ENCODE measurements around the gene KIRREL3. TPM values are rescaled to one million over a fixed set of nuclear protein-coding genes. Genes with fewer than 3 reads are reported as not detected.

The KIRREL3 gene
- total RNA-seq, 1 donor from 2014 or later = 0.13 TPM

DNA sequence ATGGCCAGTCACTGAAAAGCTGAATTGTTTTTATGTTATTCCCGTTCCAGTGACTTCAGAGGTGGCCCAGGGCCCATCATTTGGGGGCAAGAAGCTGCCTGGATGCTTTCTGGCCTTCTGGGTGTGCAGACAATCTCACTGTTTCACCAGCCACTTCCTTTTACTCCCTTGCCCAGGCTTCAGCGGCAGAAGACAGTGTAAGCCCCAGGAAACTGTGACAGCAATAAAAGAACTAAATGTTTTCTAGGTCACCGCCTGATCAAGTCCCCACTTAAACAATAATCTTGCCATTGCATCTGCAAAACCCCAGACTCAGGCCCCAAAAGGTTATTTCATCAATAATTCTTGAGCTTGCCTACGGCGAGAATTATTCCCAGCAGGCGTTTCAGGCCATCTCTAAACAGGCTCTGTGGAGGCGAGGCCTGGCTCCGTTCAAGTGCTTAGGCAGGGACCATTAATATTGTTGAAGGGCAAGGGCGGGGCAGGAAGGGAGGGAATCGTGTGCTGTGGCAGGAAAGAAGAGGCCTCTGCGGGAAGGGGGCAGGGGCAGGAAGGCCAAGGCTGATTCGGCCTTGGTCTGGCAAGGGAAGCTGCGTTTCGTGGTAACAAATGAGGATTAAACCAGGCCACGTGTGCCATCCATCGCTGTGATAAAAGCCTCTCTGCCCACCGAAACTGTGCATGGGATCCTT lies 252.3 kb downstream of the KIRREL3 start:
- ATAC-seq (peak; percentile 33), DNase-seq (ENCODE audit: low spot score) (no peak)

DNA sequence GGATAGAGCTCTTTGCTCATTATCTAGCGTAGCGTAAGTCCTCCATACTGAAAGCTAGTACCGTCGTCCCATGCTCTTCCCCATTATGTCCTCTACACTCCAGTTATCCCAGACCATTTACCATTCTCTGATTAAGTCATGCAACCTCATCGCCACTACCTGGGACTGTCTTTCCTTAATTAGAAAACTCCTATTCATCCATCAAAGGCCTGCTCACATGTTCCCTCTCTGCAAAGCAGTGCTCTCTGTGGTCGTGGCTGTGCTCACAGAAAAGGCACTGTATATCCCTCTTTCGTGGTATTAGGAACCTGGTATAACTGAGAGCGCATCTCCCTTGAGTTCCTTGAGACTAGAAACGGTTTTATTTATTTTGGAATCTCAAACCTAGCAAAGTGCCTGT lies 253.3 kb downstream of the KIRREL3 start:
- ATAC-seq = no peak
- DNase-seq (ENCODE audit: low spot score) = no peak

DNA sequence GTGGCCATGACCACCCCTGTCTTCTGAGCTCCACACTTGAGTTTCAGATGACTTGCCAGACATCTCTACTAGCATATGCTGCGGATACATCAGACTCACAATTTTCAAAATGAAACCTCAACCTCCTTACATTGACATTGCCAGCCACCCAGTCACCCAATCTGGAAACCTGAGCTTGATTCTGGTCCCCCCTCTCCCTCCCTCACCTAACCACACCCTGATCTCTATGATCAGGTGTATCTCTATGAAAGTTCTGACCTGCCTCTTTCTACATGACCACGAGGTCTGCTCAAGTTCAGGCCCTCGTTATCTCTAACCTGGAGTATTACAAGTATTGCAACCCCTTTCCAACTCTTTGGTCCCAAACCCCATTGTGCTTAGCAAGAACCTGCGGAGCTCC lies 254.1 kb downstream of the KIRREL3 start:
- DNase-seq (ENCODE audit: low spot score) (no peak), ATAC-seq (no peak)

DNA sequence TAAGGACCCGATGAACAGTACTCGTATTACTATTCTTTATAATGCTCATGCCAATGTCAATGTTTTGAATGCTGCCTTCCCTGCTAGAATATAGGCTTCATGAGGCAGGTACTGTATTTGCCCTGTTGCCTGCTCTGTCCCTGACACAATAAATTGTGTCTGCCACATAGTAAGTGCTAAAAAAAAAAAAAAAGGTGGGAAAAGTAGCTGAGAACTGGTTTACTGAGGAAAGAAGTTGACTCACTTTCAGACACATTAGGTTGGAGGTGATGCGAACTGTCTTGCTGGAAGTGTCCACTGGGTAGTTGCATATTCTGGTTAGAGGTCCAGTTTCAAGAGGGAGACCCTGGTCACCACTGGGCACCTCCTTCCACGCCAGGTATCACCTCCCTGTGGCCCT lies 255.9 kb downstream of the KIRREL3 start:
- DNase-seq (ENCODE audit: low spot score) (no peak), ATAC-seq (no peak)

DNA sequence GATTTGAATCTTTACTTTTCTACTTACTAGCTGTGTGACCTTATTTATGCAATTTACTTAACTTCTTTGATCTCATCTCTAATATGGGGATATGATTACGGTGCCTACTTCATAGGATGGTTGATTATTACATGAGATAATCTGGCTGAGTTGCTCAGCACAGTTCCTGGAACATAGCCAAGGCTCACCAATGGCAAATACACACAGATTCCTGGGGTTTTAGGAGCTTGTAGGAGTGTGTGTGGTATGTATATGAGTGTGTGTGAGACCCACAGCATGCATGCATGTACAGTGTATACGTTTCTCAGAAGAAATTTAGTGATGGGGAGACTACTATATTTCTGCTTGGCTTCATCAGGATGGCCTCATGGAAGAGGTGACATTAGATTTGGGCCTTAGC lies 256.9 kb downstream of the KIRREL3 start:
- no peak for DNase-seq (ENCODE audit: low spot score)
- no peak for ATAC-seq

DNA sequence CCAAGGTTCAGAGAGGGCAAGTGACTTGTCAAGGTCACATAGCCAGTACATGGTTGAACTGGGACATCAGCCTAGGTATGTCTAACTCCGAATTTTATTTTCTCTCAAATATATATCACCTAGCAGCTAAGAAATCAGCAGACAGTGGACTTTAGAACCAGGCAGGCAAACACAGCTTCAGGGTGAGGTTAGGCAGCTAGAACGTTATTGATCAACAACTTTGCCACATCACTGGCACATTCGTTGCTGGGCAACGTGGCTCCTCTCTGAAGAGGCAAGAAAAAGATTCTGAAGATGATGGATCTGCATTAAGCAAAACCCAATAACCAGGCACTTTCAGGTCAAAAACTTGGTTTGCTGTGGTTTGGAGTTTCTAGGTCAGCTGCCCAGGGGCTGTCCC lies 258.0 kb downstream of the KIRREL3 start:
- ATAC-seq (peak; percentile 95), DNase-seq (ENCODE audit: low spot score) (peak; percentile 54)

DNA sequence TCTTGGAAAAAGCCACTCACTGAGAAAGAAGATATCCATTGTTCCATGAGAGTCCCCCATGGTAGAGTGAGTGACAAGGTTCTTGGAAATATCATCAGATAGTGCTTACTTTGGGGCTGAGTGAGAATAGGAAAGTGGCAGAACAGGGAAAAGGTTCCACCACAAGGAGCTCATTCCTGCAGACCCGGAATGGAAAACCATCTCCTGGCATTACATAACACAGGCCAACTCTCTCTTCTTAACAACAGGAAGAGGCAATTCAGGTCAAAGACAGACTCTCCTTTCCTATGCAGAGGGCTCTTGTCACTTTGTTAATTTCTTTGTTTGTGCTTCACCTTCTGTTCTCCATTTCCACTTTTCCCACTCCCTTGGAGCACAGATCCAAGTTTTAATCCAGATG lies 259.7 kb downstream of the KIRREL3 start:
- DNase-seq (ENCODE audit: low spot score) = no peak
- ATAC-seq = no peak

DNA sequence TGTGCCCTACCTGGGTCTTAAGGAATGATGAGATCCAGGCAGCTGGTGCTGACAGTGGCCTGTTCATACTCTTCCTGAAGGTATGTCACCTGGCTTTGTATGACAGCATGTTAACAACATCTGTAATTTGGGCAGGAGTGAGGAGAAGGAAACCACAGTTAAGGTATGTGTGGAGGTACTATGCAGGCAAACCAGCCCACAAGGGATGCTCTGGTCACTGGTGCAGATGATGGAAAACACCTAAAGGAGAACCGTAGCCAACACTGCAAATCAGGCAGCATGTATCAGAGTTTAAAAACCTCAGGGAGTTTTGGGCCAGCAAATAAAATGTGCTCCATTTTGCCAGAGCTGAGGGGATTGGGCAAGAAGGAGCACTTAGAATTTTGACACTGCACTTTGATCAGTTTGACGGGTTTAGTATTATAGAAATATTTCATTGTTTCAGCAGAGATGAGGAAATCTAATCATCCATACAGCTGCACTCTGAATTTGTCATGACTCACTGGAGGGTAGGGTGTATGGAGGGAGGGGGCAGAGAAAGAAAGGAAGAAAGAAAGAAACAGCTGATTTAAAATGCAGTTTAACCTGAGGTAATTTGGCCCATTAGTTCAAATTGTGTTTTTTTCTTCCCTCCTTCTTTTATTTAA lies 260.9 kb downstream of the KIRREL3 start:
- ATAC-seq (no peak), DNase-seq (ENCODE audit: low spot score) (no peak)

DNA sequence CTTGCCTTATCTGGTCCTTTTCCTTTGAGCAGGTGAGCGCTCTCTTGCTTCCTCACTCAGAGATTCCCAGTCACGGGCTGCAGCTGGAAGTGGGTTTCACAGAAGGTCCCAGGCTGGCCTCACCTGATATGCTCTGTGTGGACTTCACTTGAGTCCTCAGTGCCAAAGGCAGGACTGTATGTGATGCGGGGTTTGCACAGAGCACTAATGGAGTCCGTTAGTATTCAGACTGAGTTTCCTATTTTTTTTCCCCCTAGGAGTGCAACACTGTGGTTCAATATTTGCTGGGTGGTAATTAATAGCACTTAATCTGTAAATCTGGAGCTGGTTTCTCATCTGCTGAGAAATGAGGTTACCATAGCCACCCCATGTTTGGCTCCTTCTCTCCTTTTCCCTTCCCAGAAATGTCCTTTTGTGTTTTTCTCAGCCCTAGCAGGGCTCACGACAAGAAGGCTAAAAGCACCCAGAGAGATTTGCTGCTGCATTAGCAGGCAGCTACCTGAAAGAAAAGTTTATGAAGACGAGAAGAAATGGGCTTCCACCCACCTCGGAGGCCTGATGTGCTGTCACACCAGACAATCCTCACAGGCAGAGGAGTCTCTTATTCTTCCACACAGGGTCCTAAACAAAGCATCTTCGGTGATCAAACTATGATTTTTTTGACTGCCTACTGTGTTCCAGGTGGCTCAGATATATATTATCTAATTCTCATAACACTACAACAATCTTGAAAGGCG lies 262.1 kb downstream of the KIRREL3 start:
- DNase-seq (ENCODE audit: low spot score) (no peak), ATAC-seq (no peak)

DNA sequence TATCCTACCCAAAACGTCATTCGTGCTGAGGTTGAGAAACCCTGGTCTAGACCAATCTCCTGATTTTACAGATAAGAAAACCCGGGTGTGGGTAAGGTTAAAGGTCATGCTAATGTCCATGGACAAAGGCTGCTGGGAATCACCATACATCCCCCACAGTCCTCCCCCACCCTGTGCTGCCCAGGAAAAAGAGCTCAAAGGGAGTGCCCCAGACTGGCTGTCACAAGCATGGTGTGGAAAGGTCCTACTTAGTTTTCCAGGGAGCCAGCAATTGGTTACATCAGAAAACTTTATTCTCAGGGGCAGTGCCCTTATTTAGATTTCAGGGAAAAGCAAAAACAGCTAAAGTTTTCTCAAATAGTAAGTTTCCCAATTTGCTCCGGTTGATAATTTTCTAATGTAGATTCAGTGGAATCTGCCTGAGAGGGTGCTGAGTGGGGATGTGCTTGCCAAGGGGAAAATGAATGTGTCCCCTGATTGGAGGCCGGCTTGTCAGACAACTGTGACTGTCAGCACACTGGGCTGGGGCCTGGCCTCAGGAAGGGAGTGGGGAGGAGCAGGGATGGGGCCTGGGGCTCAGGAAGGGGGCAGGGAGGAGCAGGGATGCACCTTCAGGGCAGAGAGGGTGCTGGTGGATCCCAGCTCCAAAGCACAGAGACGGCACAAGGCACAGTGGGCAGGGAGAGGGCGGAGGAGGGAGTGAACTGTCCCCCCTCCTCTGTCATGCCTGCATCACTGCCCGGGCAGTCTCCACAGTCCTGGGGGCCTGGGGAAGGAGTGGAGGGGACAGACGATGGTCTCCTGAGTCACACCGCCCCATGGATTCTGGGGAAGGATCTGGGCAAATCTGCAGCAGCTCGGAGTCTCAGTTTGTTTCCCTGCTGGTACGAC lies 263.6 kb downstream of the KIRREL3 start:
- no peak for ATAC-seq
- DNase-seq (ENCODE audit: low spot score) = no peak

DNA sequence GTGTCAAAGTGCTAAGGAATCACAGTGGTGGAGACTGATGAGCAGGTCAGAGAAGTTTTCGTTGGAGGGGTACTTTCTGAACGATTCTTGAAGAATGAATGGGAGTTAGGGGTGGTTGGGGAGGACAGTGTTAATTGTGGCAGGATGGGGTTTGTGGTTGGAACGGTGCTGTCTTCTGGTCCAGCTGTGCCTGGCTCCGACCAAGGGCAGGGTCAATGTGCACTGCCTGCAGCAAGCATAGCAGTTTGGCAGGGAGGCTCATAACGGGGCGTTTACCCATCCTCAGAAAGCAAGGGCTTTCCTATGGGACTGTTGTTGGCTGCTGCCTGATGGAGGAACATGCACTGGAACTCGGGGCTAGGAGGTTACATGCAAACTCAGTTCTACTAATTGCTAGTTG lies 265.8 kb downstream of the KIRREL3 start:
- no peak for ATAC-seq
- no peak for DNase-seq (ENCODE audit: low spot score)

DNA sequence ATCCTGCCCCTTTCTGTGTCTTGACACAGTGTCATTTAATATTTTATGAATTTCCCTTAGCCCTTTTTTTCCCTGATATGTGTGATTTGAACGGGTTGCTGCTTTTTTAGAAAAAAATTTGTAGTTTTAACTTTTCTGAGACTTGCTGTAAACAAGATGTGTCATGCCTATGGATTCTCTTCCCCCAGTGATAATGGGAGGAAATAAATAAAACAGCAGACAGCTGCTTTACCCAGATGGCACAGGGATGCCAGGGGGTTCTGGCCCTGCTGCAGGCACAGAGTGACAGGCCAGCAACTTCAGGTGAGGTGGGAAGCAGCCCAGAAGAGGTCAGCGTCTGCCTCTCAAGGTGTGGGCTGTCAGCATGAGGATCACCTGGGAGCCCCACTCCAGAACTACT lies 266.9 kb downstream of the KIRREL3 start:
- no peak for ATAC-seq
- DNase-seq (ENCODE audit: low spot score) = no peak

DNA sequence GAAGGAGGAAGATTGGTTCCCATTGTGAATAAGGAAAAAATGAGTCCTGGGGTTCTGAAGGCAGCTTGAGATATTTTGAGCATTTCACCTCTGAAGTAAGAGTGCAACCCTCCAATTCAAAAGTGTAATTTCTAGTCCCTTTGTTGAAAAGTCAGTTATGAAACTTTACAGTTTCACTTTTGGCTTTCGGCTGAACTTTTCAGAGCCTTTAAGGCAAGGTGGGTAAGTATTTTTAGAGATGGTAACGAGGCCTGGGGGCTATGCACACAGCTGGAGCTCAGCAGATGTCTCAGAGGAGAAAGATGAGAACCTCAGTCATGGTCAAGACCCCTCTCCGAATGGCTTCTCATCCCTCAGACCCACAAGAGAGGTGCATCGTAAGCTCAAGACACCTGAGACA lies 267.6 kb downstream of the KIRREL3 start:
- ATAC-seq (no peak), DNase-seq (ENCODE audit: low spot score) (no peak)

DNA sequence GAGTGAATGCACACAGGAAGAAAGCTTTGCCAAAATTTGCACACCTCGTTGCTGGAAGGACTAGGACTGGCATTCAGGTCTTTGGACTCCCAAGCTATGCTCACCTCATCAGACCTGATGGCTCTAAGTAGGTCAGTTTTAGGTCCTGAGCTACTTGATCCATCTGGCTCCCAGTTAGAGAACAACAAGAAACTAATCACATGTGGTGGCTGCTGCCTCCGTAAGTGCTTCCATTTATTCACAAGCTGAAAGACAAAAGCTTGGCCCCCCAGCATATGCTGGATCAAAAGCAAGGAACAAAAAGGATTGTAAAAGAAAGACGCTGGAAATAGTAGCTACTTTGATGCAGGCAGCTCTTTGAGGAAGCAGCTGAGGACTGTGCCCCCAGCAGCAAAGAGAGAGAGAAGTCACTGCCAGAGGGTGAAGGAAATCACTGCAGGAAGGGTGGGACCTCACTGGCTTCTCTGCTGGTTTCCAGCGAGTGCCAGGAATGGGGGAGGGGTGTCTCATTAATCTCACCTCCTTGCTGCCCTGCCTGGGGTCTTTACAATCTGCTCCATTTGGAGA lies 268.9 kb downstream of the KIRREL3 start:
- ATAC-seq = no peak
- DNase-seq (ENCODE audit: low spot score) = no peak

DNA sequence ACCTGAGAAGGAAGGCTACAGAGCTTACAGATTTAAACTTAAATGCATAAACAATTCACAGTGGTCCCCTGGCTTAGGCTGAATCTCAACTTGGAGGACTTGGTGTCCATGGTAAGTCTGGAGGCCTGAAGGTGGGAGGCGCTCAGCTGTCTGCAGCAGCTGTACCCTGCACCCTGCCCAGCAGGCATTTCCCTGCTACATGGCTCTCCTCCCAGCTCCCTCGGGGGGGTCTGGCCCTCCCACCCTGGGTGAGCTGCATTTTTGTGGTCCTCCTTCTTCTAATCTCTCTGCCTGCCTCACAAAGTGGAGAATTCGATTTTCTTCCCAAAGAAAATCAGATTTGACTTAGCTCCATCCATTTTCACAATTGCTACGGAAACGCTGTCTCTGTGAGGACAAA lies 273.2 kb downstream of the KIRREL3 start:
- no peak for DNase-seq (ENCODE audit: low spot score)
- no peak for ATAC-seq

DNA sequence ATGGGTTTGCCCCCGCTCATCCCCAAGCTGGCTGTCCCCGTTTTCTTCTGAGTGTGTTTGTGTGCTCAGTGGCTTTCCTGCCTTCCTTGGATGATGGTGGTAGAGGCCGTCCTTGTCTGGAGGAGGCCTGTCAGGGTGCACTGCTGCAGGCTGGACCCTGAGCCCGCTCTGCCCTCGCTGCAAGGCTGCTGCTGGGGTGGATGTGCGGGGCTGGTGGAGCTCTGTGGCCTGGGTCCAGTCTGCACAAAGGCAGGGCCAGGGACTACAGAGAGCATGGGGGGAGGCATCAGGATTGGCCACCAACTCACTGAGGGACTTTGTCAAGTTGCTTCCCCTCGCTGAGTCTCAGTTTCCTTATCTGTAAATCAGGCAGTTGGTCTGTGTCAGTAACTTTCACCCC lies 275.0 kb downstream of the KIRREL3 start:
- ATAC-seq = no peak
- DNase-seq (ENCODE audit: low spot score) = no peak

DNA sequence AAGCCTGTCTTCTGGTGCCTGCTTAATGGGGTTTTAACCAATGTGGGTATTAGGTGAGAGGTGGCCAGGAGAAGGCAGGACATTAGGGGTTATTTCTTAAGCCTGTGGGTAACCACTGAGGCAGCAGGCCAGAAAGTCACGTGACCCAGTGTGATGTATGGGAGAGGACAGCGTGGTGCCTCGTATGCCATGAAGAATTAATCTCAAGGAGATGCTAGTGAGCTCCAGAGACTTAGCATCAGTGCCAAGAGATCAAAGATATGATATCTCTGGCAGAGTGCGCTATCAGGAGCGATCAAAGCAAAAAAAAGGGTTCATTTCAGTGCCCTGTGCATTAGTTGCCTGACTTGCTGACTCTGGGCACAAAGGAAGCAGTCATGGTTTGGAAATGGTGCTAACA lies 275.5 kb downstream of the KIRREL3 start:
- DNase-seq (ENCODE audit: low spot score) (no peak), ATAC-seq (no peak)

DNA sequence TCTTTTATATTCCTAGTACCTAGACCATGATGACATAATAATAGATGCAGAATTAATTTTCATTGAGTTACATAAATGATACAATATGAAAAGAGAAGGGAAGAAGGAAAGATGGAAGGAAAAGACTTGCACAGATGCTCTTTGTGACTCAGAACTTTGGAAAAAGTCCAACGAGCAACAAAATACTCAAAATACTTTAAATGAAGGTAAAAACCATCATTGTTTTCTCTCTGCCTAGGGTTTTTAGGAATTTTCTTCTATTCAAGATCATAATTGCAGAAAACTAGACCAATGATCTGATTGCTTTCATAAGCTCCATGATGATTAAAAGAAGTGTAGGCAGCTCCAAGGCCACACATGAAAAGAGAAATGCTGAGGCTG lies 276.9 kb downstream of the KIRREL3 start:
- ATAC-seq (no peak), DNase-seq (ENCODE audit: low spot score) (no peak)

DNA sequence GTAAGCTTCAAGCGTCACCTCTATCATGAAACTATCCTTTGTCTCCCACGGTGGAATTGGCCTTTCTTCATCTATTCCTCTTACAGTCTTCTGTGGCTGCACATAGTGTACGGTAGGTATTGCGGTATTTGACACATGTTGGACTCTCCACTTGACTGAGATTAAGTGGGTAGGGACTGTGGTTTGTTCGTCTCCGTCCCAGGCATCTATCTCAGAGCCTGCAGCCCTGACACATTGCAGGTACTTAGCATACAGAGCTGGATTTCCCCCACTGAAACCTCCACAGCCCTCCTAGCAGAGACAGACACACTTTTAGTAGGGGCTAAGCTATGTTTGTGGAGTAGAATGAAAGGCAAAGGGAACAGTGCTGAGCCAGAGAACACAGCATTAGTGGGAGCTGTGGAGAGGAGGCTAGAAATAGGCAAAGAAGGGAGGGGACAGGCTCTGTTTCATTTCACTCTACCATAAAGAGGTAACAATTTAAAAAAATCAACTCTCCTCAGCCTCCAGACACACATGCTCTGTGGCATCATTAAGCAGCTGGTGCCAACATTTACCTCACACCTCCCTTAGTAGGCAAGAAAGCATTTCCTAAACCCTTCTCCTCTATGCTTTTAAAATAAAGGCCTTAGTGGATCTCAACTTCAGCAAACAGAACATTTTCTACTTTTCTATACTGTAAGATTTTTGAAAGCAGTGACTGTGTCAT lies 277.5 kb downstream of the KIRREL3 start:
- ATAC-seq (no peak), DNase-seq (ENCODE audit: low spot score) (no peak)

DNA sequence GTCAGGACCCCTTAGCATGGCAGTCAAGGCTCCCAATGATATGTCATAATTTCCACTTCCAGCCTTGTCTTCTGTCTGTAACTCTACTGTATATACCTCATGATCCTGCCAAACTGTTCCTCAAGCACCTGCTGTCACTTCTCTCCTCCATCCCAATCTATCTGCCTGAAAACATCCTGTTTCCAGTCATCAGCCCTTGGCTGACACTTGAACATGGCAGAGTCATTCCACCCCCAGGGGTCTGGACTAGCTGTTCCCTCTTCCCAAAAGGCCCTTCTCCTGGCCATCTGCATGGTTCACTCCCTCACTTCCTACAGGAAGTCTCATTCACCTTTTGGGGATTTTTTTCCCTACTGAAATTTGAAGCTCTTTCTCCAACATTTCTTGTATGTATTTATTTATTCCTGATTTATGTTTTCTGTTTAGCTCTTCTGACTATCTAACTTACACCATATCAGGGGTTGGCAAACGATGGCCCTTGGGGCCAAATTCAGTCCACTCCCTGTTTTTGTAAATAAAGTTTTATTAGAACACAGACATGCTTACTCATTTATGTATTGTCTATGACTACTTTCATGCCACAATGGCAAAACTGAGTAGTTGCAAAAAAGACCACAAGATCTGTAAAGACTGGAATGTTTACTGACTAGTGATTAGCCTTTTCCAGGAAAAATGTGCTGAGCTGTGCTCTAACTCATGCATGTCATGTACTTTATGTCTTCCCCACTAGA lies 278.4 kb downstream of the KIRREL3 start:
- no peak for ATAC-seq

More for the DNA sequence above, 278.4 kb downstream of the KIRREL3 start:
- DNase-seq (ENCODE audit: low spot score) = no peak
